Measurements from ENCODE around the gene TXNIP. TPM values are rescaled to one million over a fixed set of nuclear protein-coding genes. Genes with fewer than 3 reads are reported as not detected.

Gene TXNIP
- total and polyA plus RNA-seq, 2 donors (not counting 1 experiment from before 2014, with no cell fraction given): 542 to 1,651 TPM

- H3K9me3 Mint-ChIP-seq (ENCODE audit: insufficient read depth): no peaks in the 10 kb centered on the region
- H3K27ac Mint-ChIP-seq: peak overlapping the region; percentile 58
- intact Hi-C loops (cut with micrococcal nuclease): no loop called here
- H3K9ac ChIP-seq (ENCODE audit: low read length): no peak overlapping the region
- ChIA-PET POLR2A (interaction anchor here (0.7 to 12.1 kb wide), 3 partner anchors 12 to 33 kb away, joined by 5 to 131 read pairs (median 14); partner anchors contain the start of gene LIX1L), CTCF (interaction anchor here (0.6 to 14.8 kb wide), 3 partner anchors 9 to 98 kb away, joined by 3 to 207 read pairs (median 135); no protein-coding TSS in a partner anchor)
- 100% methylated on average over 2 of the region's 7 CpGs for WGBS (ENCODE audit: insufficient coverage)
- H2AFZ ChIP-seq (ENCODE audit: insufficient read depth, low read depth, low read length, poor library complexity, severe bottlenecking): no peak overlapping the region
- peak overlapping the region in 1 of 2 donors; percentile 49 for H3K27ac ChIP-seq (ENCODE audit: low read length in 2 of 2)
- no peak overlapping the region for H3K4me2 ChIP-seq (replicated peaks; ENCODE audit: low read depth, low read length, poor library complexity, severe bottlenecking)
- no peak overlapping the region for H3K4me3 Mint-ChIP-seq
- H3K9me3 ChIP-seq (ENCODE audit: control extremely low read depth in 1 of 3, control insufficient read depth in 2 of 3, insufficient read depth in 1 of 3, low read length in 2 of 3): no peaks in the 10 kb centered on the region
- peaks cover 76% of the 10 kb centered on the region for H3K4me1 Mint-ChIP-seq
- peaks cover 30% of the 10 kb centered on the region for H4K20me1 ChIP-seq (ENCODE audit: control insufficient read depth, insufficient read depth, low read length, poor library complexity, severe bottlenecking)
- H3K4me3 ChIP-seq (ENCODE audit: control extremely low read depth in 1 of 5, extremely low read depth in 1 of 5, insufficient read depth in 1 of 5, low read depth in 2 of 5, low read length in 4 of 5): no peak overlapping the region
- H3K4me1 ChIP-seq (ENCODE audit: control insufficient read depth in 2 of 2, insufficient read depth in 2 of 2, low read length in 2 of 2): peaks cover 50 to 56% of the 10 kb centered on the region in 2 donors
- TF ChIP-seq EZH2 (IDR thresholded peaks at IDR 0.05; ENCODE audit: borderline replicate concordance, insufficient read depth, low read depth, low read length, poor library complexity, severe bottlenecking) (no peak), CTCF (IDR thresholded peaks at IDR 0.05) (no peak)
- H3K79me2 ChIP-seq (ENCODE audit: control insufficient read depth, insufficient read depth, low read length): peaks cover 36% of the 10 kb centered on the region
- DNase-seq: no peak
- ATAC-seq (ENCODE audit: low read depth): no peak
- H3K27me3 Mint-ChIP-seq: no peaks in the 10 kb centered on the region
- H3K27me3 ChIP-seq (replicated peaks in 1 of 4; ENCODE audit: control extremely low read depth in 1 of 4, control insufficient read depth in 3 of 4, insufficient read depth in 4 of 4, low read length in 3 of 4): no peaks in the 10 kb centered on the region
- peaks cover 12 to 32% of the 10 kb centered on the region in 2 experiments for H3K36me3 ChIP-seq (replicated peaks in 1 of 2; ENCODE audit: control extremely low read depth in 1 of 2, control insufficient read depth in 1 of 2, extremely low read depth in 1 of 2, insufficient read depth in 2 of 2, low read length in 1 of 2)
Observed at GRCh38 chr1:145990249-145990855, 6.0 kb downstream of the TXNIP start.

- DNase-seq: no peak
- Histone ChIP-seq H3K27ac (ENCODE audit: low read length in 2 of 2) (peak overlapping the region in 1 of 2 donors; percentile 62), H3K9ac (ENCODE audit: low read length) (no peak overlapping the region), H2AFZ (ENCODE audit: insufficient read depth, low read depth, low read length, poor library complexity, severe bottlenecking) (no peak overlapping the region), H3K4me1 (ENCODE audit: control insufficient read depth in 2 of 2, insufficient read depth in 2 of 2, low read length in 2 of 2) (peaks cover 57 to 61% of the 10 kb centered on the region in 2 donors), H3K27me3 (replicated peaks in 1 of 4; ENCODE audit: control extremely low read depth in 1 of 4, control insufficient read depth in 3 of 4, insufficient read depth in 4 of 4, low read length in 3 of 4) (no peaks in the 10 kb centered on the region), H3K4me3 (ENCODE audit: control extremely low read depth in 1 of 5, extremely low read depth in 1 of 5, insufficient read depth in 1 of 5, low read depth in 2 of 5, low read length in 4 of 5) (no peak overlapping the region), H4K20me1 (ENCODE audit: control insufficient read depth, insufficient read depth, low read length, poor library complexity, severe bottlenecking) (peaks cover 15% of the 10 kb centered on the region), H3K4me2 (replicated peaks; ENCODE audit: low read depth, low read length, poor library complexity, severe bottlenecking) (peak overlapping the region; percentile 13), H3K79me2 (ENCODE audit: control insufficient read depth, insufficient read depth, low read length) (peaks cover 31% of the 10 kb centered on the region), H3K36me3 (replicated peaks in 1 of 2; ENCODE audit: control extremely low read depth in 1 of 2, control insufficient read depth in 1 of 2, extremely low read depth in 1 of 2, insufficient read depth in 2 of 2, low read length in 1 of 2) (peaks cover 2 to 16% of the 10 kb centered on the region in 2 experiments), H3K9me3 (ENCODE audit: control extremely low read depth in 1 of 3, control insufficient read depth in 2 of 3, insufficient read depth in 1 of 3, low read length in 2 of 3) (no peaks in the 10 kb centered on the region)
- WGBS (ENCODE audit: insufficient coverage): no CpG with 5 or more reads among the region's 5 CpGs
- H3K4me1 Mint-ChIP-seq: peaks cover 79% of the 10 kb centered on the region
- ATAC-seq (ENCODE audit: low read depth): no peak
- TF ChIP-seq CTCF (IDR thresholded peaks at IDR 0.05): no peak
- TF ChIP-seq EZH2 (IDR thresholded peaks at IDR 0.05; ENCODE audit: borderline replicate concordance, insufficient read depth, low read depth, low read length, poor library complexity, severe bottlenecking): no peak
- H3K27me3 Mint-ChIP-seq: no peaks in the 10 kb centered on the region
- no peaks in the 10 kb centered on the region for H3K9me3 Mint-ChIP-seq (ENCODE audit: insufficient read depth)
- ChIA-PET CTCF (interaction anchor here (0.8 to 14.8 kb wide), 6 partner anchors 8 to 30 kb away, joined by 3 to 207 read pairs (median 5); partner anchors contain the start of genes ANKRD34A and POLR3GL), POLR2A (interaction anchor here (0.5 to 12.1 kb wide), 5 partner anchors 8 to 47 kb away, joined by 3 to 131 read pairs (median 14); partner anchors contain the start of gene TXNIP)
- intact Hi-C loops (cut with micrococcal nuclease): no loop called here
- peak overlapping the region; percentile 62 for H3K27ac Mint-ChIP-seq
- no peak overlapping the region for H3K4me3 Mint-ChIP-seq
Observed at GRCh38 chr1:145988773-145989172, 7.6 kb downstream of the TXNIP start.

Measured in B cell (primary cell).